H1 (cell line): Measurements from ENCODE around the gene DIPK1A. TPM values are rescaled to one million over a fixed set of nuclear protein-coding genes. Genes with fewer than 3 reads are reported as not detected.

Source experiments
- CTCF ChIA-PET: fragments of 300-600 bp; sonication (Branson Sonifier 250); formaldehyde crosslinking; loops from one replicate; lab custom pipeline; 2021; ENCODE audit not compliant: partially characterized antibody; lab: Charles Lee
- POLR2A ChIA-PET: fragments of 300-600 bp; sonication (Branson Sonifier 250); formaldehyde crosslinking; loops from one replicate; lab custom pipeline; 2021; ENCODE audit warnings: inconsistent platforms; ENCODE audit not compliant: partially characterized antibody; lab: Charles Lee
- DNase-seq, 2 experiments: peaks; one replicate each; pipeline versions ENCODE4 v3.0.0 to v3.0.0-alpha.2; 2010 to 2022; ENCODE audit warnings: low spot score in 2 of 2, low read depth in 1 of 2, mixed read lengths in 1 of 2
- FAIRE-seq: peaks from 2 replicates; lab custom pipeline; 2011; peaks lifted over from hg19 to GRCh38; lab: Jason Lieb, UNC
- H2AFZ ChIP-seq: 2 replicates; pipeline ENCODE4 v1.8.1; 2012; ENCODE audit warnings: low read length, inconsistent platforms
- H2AK5ac ChIP-seq: 2 replicates; pipeline ENCODE4 v1.6.1; 2013; ENCODE audit warnings: low read depth, low read length
- H2BK120ac ChIP-seq: replicated peaks from 2 replicates; pipeline ENCODE3; 2013; ENCODE audit warnings: low read depth, low read length, inconsistent platforms
- H2BK12ac ChIP-seq: 2 replicates; pipeline ENCODE4 v1.6.1; 2013; ENCODE audit warnings: low read depth, low read length
- H2BK15ac ChIP-seq: 2 replicates; pipeline ENCODE4 v1.6.1; 2013; ENCODE audit warnings: low read length
- H2BK20ac ChIP-seq: 2 replicates; pipeline ENCODE4 v1.6.1; 2013; ENCODE audit warnings: low read length
- H2BK5ac ChIP-seq: 2 replicates; pipeline ENCODE4 v1.6.1; 2013; ENCODE audit warnings: low read depth, low read length
- H3K14ac ChIP-seq: 2 replicates; pipeline ENCODE4 v1.6.1; 2013; ENCODE audit warnings: inconsistent platforms; ENCODE audit not compliant: insufficient read length
- H3K18ac ChIP-seq: 2 replicates; pipeline ENCODE4 v1.6.1; 2013; ENCODE audit warnings: low read length; ENCODE audit errors: extremely low read depth
- H3K23ac ChIP-seq: 2 replicates; pipeline ENCODE4 v1.6.1; 2013; ENCODE audit warnings: inconsistent platforms; ENCODE audit not compliant: insufficient read length
- H3K23me2 ChIP-seq: 2 replicates; pipeline ENCODE4 v1.6.1; 2013; ENCODE audit warnings: low read depth, low read length
- H3K27ac ChIP-seq: 2 replicates; pipeline ENCODE4 v1.6.1; 2011; ENCODE audit warnings: low read depth, low read length, inconsistent platforms
- H3K27me3 ChIP-seq, 4 experiments: replicated peaks in 1 of 4; 1 replicate in 1 of 4; 2 replicates in 3 of 4; pipeline versions ENCODE4 v1.6.1 to v1.8.1; 2011 to 2013; ENCODE audit warnings: low read length in 3 of 4, mild to moderate bottlenecking in 3 of 4, inconsistent platforms in 2 of 4, mixed read lengths in 2 of 4, moderate library complexity in 1 of 4; ENCODE audit not compliant: control insufficient read depth in 3 of 4, insufficient read depth in 3 of 4; ENCODE audit errors: extremely low read depth in 1 of 4
- H3K36me3 ChIP-seq, 4 experiments: 2 replicates each; pipeline versions ENCODE4 v1.6.1 to v1.8.1; 2011 to 2013; ENCODE audit warnings: mild to moderate bottlenecking in 4 of 4, low read length in 3 of 4, moderate library complexity in 2 of 4, control low read depth in 1 of 4, inconsistent platforms in 1 of 4; ENCODE audit not compliant: insufficient read depth in 4 of 4, control insufficient read depth in 2 of 4
- H3K4ac ChIP-seq: replicated peaks from 2 replicates; pipeline ENCODE3; 2013; ENCODE audit warnings: low read length, low read depth, mixed read lengths, inconsistent platforms; ENCODE audit not compliant: insufficient read length
- H3K4me1 ChIP-seq, 4 experiments: replicated peaks in 1 of 4; 1 replicate in 1 of 4; 2 replicates in 3 of 4; pipeline versions ENCODE4 v1.6.1 to v1.8.1; 2011 to 2013; ENCODE audit warnings: low read length in 3 of 4, inconsistent platforms in 2 of 4, mixed read lengths in 1 of 4; ENCODE audit not compliant: insufficient read depth in 4 of 4, control insufficient read depth in 3 of 4
- H3K4me2 ChIP-seq, 2 experiments: 2 replicates each; pipeline versions ENCODE4 v1.6.1 to v1.8.1; 2011 to 2013; ENCODE audit warnings: low read depth in 2 of 2, low read length in 2 of 2, control low read depth in 1 of 2, inconsistent platforms in 1 of 2, mild to moderate bottlenecking in 1 of 2; ENCODE audit not compliant: insufficient read depth in 1 of 2
- H3K4me3 ChIP-seq, 4 experiments: fragments of 200-600, 300-600 bp in 1 of 4; sonication (generic), shearing (Covaris generic), sonication (Bioruptor Twin) in 1 of 4; 2 replicates each; pipeline versions ENCODE4 v1.5.1 to v1.8.1; 2011 to 2016; ENCODE audit warnings: low read length in 4 of 4, low read depth in 3 of 4, control low read depth in 2 of 4, inconsistent platforms in 2 of 4, mild to moderate bottlenecking in 2 of 4, mixed read lengths in 1 of 4, moderate library complexity in 1 of 4; ENCODE audit not compliant: insufficient read depth in 2 of 4; ENCODE audit errors: extremely low read depth in 1 of 4
- H3K56ac ChIP-seq: replicated peaks from 2 replicates; pipeline ENCODE3; 2013; ENCODE audit warnings: low read depth, mild to moderate bottlenecking, mixed read lengths, low read length, inconsistent platforms; ENCODE audit not compliant: insufficient read length
- H3K79me1 ChIP-seq: 2 replicates; pipeline ENCODE4 v1.6.1; 2013; ENCODE audit warnings: low read depth, low read length, control low read depth
- H3K79me2 ChIP-seq, 2 experiments: 2 replicates each; pipeline versions ENCODE4 v1.6.1 to v1.8.1; 2012 to 2013; ENCODE audit warnings: low read length in 2 of 2, mild to moderate bottlenecking in 2 of 2, inconsistent platforms in 1 of 2; ENCODE audit not compliant: insufficient read depth in 2 of 2, control insufficient read depth in 1 of 2
- H3K9ac ChIP-seq, 4 experiments: replicated peaks in 1 of 4; 1 replicate in 1 of 4; 2 replicates in 3 of 4; pipeline versions ENCODE4 v1.6.1 to v1.8.1; 2011 to 2013; ENCODE audit warnings: low read depth in 3 of 4, low read length in 3 of 4, control low read depth in 2 of 4, mild to moderate bottlenecking in 2 of 4, moderate library complexity in 2 of 4, inconsistent platforms in 1 of 4; ENCODE audit errors: extremely low read depth in 1 of 4
- H3K9me3 ChIP-seq, 2 experiments: 2 replicates each; pipeline versions ENCODE4 v1.6.1 to v1.8.1; 2012 to 2013; ENCODE audit warnings: mild to moderate bottlenecking in 2 of 2, moderate library complexity in 2 of 2, control low read depth in 1 of 2, inconsistent platforms in 1 of 2, low read depth in 1 of 2, low read length in 1 of 2, mixed read lengths in 1 of 2; ENCODE audit not compliant: insufficient read depth in 2 of 2
- H4K20me1 ChIP-seq, 2 experiments: replicated peaks in 1 of 2; 2 replicates each; pipeline versions ENCODE3 to v1.8.1; 2011 to 2013; ENCODE audit warnings: inconsistent platforms in 2 of 2, low read length in 2 of 2, mild to moderate bottlenecking in 1 of 2; ENCODE audit not compliant: insufficient read depth in 2 of 2, control insufficient read depth in 1 of 2
- H4K5ac ChIP-seq: 2 replicates; pipeline ENCODE4 v1.6.1; 2013; ENCODE audit warnings: low read length, low read depth, mixed read lengths, inconsistent platforms; ENCODE audit not compliant: insufficient read length
- H4K8ac ChIP-seq: 2 replicates; pipeline ENCODE4 v1.8.0; 2013; ENCODE audit warnings: mild to moderate bottlenecking, moderate library complexity, low read length, inconsistent platforms; ENCODE audit not compliant: insufficient read depth; ENCODE audit errors: extremely low read depth
- H4K91ac ChIP-seq: replicated peaks from 2 replicates; pipeline ENCODE3; 2013; ENCODE audit warnings: low read length, mixed read lengths, inconsistent platforms; ENCODE audit not compliant: insufficient read length
- RAD21 ChIP-seq, 2 experiments: IDR thresholded peaks in 1 of 2; conservative IDR thresholded peaks in 1 of 2; 2 replicates each; pipeline ENCODE4 v1.6.1; 2011; ENCODE audit warnings: low read depth in 2 of 2, low read length in 2 of 2, improper control_type of control experiment in 1 of 2, inconsistent platforms in 1 of 2, mild to moderate bottlenecking in 1 of 2, moderate library complexity in 1 of 2
- WGBS, 2 experiments: shearing (Covaris generic) in 1 of 2; methylation state at CpG; one replicate each; pipeline versions ENCODE4 v1.1.6 to v1.1.7; 2013 to 2015; ENCODE audit warnings: low lambda C conversion rate in 2 of 2, mixed read lengths in 2 of 2, inconsistent platforms in 1 of 2, low coverage in 1 of 2, missing lambda C conversion rate in 1 of 2; ENCODE audit not compliant: insufficient replicate concordance in 2 of 2, insufficient coverage in 1 of 2, insufficient read length in 1 of 2; ENCODE audit errors: extremely low coverage in 1 of 2, missing lambda C conversion rate in 1 of 2; 5-methylcytosine and 5-hydroxymethylcytosine counted together
- polyA plus RNA-seq, 7 experiments: library from polyadenylated mRNA; depleted of rRNA in 3 of 7; stranded (reverse) in 5 of 7; unstranded in 2 of 7; fragments of >200 nt in 5 of 7; fragments of 200-250 nt in 2 of 7; gene quantifications; 1 replicate in 5 of 7; 2 replicates in 1 of 7; 4 replicates in 1 of 7; pipeline versions ENCODE4 v1.2.1 to v1.2.3, GENCODE V29; 2011 to 2013; ENCODE audit warnings: missing spikeins in 2 of 7, mixed read lengths in 2 of 7
- total RNA-seq: library from RNA; stranded (reverse); fragmentation: NEBNext Ultra II Directional; extraction: Animal tissue kit (Norgen Biotek cat#: 25700); gene quantifications from 2 replicates; pipeline ENCODE4 v1.2.1, GENCODE V29; 2021

The DIPK1A gene
- total and polyA plus RNA-seq, 2 of the 8 experiments (the other 6 are each of a cell fraction or from before 2014, with no cell fraction given), result 2.5 to 5.0 TPM

DNA sequence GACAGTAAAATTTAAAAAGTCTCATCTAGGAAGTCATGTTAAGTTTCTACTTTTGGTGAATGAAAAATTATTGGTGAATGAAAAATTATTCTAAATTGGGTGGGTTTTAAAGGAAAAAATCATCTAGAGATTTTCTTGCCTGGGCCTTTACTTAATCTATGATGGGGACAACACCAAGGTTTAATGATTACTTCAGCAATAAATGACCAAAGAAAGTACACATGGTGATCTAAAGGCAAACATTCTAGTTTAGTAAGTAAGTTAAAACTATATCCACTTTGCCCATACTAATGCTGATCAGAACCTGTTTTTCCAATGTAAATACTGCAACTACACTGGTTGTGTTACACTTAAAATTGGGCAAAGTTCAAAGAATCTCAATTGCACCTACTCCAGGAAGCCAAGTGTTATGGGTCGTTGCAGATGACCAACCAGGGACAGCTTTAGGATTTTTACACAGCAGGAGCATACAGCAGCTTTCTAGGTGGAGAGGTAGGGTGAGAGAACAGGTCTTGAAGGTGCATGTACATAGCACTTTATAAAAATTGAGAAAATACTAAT lies 144.0 kb downstream of the DIPK1A start:
- Histone ChIP-seq H3K79me2 (no peaks in the 10 kb centered on the region), H2BK15ac (no peak overlapping the region), H3K9me3 (no peaks in the 10 kb centered on the region), H3K4me1 (no peaks in the 10 kb centered on the region), H3K56ac (no peak overlapping the region), H3K9ac (no peak overlapping the region), H4K91ac (no peak overlapping the region), H2BK120ac (no peak overlapping the region), H2BK12ac (no peak overlapping the region), H3K23ac (no peak overlapping the region), H3K14ac (no peak overlapping the region), H3K4ac (no peak overlapping the region), H2AK5ac (no peak overlapping the region), H3K36me3 (no peaks in the 10 kb centered on the region), H4K8ac (no peak overlapping the region), H2AFZ (no peak overlapping the region), H3K79me1 (no peaks in the 10 kb centered on the region), H2BK20ac (no peak overlapping the region), H2BK5ac (no peak overlapping the region), H3K27ac (no peak overlapping the region), H3K27me3 (no peaks in the 10 kb centered on the region), H3K18ac (no peak overlapping the region), H4K5ac (no peak overlapping the region), H3K23me2 (no peaks in the 10 kb centered on the region), H3K4me2 (no peak overlapping the region), H4K20me1 (no peaks in the 10 kb centered on the region), H3K4me3 (no peak overlapping the region)
- FAIRE-seq (no peak), DNase-seq (no peak)
- 95% methylated on average over 1 of the region's 1 CpG; no CpG with 5 or more reads in 1 of the 2 experiments for WGBS, 2 experiments
- ChIA-PET CTCF (interaction anchor here (0.6 to 6.1 kb wide), 14 partner anchors 11 to 394 kb away, joined by 3 to 86 read pairs (median 4); partner anchors contain the start of genes EVI5 and RPL5), POLR2A (interaction anchor here (3.5 kb wide), 1 partner anchor 15 kb away, joined by 23 read pairs; the partner anchor contains the start of gene RPL5)
- TF ChIP-seq RAD21 (IDR thresholded peaks at IDR 0.05 in 1 of 2, conservative IDR thresholded peaks at IDR 0.05 in 1 of 2; ENCODE audit: low read depth in 2 of 2, low read length in 2 of 2), result no peak
